Activated T-helper 9 cell treated with anti-CD3 and anti-CD28 coated beads, Interleukin-2, amount 50 U/mL, for 16 hours (primary cell): ENCODE results near the gene CLEC3A.
"Not testable (repeated sequence)": the region's sequence is repeated elsewhere in the genome, so short reads cannot be mapped to it uniquely, and the experiment has no call there.

Source experiments
- DNase-seq: peaks from one replicate; pipeline ENCODE4 v3.0.0-alpha.2; 2020; ENCODE audit warnings: low read depth

Gene CLEC3A

GRCh38 chr16:78034530-78034929, 12.2 kb downstream of the CLEC3A start:
- no peak for DNase-seq

GRCh38 chr16:78035012-78035411, 12.7 kb downstream of the CLEC3A start:
- DNase-seq: no peak

- DNase-seq: no peak
Measured at GRCh38 chr16:78040396-78040795, 18.0 kb downstream of the CLEC3A start.

GRCh38 chr16:78045865-78046581, 23.7 kb downstream of the CLEC3A start:
- DNase-seq: no peak

- no peak for DNase-seq
Measured at GRCh38 chr16:78048319-78048718, 26.0 kb downstream of the CLEC3A start.

GRCh38 chr16:78050734-78051400, 28.5 kb downstream of the CLEC3A start:
- DNase-seq: no peak

GRCh38 chr16:78057803-78058564, 35.6 kb downstream of the CLEC3A start:
- no peak for DNase-seq

- not testable (repeated sequence) for DNase-seq
Measured at GRCh38 chr16:78059806-78060205, 37.5 kb downstream of the CLEC3A start.

GRCh38 chr16:78060295-78060694, 37.9 kb downstream of the CLEC3A start:
- no peak for DNase-seq

- no peak for DNase-seq
Measured at GRCh38 chr16:78060809-78061208, 38.5 kb downstream of the CLEC3A start.

- DNase-seq: no peak
Measured at GRCh38 chr16:78065319-78065718, 43.0 kb downstream of the CLEC3A start.

GRCh38 chr16:78069913-78070312, 47.6 kb downstream of the CLEC3A start:
- no peak for DNase-seq

GRCh38 chr16:78072275-78072674, 49.9 kb downstream of the CLEC3A start:
- DNase-seq: no peak

GRCh38 chr16:78075800-78076199, 53.5 kb downstream of the CLEC3A start:
- no peak for DNase-seq

- no peak for DNase-seq
Measured at GRCh38 chr16:78081341-78081740, 59.0 kb downstream of the CLEC3A start.
